D721Med (cell line): ENCODE results near the gene ZYG11B.
A peak's percentile ranks its signal among the peaks of the same experiment; 100 is the strongest.

Experiments
- DNase-seq: peaks from one replicate; pipeline ENCODE4 v3.0.0; 2011; ENCODE audit warnings: low spot score; ENCODE audit not compliant: insufficient read length
- FAIRE-seq: peaks from 2 replicates; lab custom pipeline; 2011; peaks lifted over from hg19 to GRCh38; lab: Jason Lieb, UNC
- CTCF ChIP-seq: IDR thresholded peaks from 2 replicates; pipeline ENCODE4 v1.5.1; 2012; ENCODE audit warnings: mild to moderate bottlenecking, control low read depth; ENCODE audit not compliant: insufficient read depth; ENCODE audit errors: missing control alignments

Gene ZYG11B

GRCh38 chr1:52726265-52727113 lies at the start of gene ZYG11B:
ZYG11B (plus strand) TSS chr1:52726453; CDS start chr1:52726654, 201 bp downstream.
- FAIRE-seq (no peak), DNase-seq (peak; percentile 86)
- no peak for TF ChIP-seq CTCF

- TF ChIP-seq CTCF = no peak
- FAIRE-seq (no peak), DNase-seq (no peak)
Measured at GRCh38 chr1:52677076-52677806, 49.0 kb upstream of the ZYG11B start.

- TF ChIP-seq CTCF = no peak
- no peak for DNase-seq
- no peak for FAIRE-seq
Measured at GRCh38 chr1:52679048-52679447, 47.2 kb upstream of the ZYG11B start.

GRCh38 chr1:52679498-52679897 lies 46.8 kb upstream of the ZYG11B start:
- FAIRE-seq = no peak
- no peak for TF ChIP-seq CTCF
- no peak for DNase-seq

- no peak for TF ChIP-seq CTCF
- DNase-seq (no peak), FAIRE-seq (no peak)
Measured at GRCh38 chr1:52680353-52680752, 45.9 kb upstream of the ZYG11B start.

- no peak for DNase-seq
- no peak for FAIRE-seq
Measured at GRCh38 chr1:52681136-52681535, 45.1 kb upstream of the ZYG11B start.

More at GRCh38 chr1:52681136-52681535, 45.1 kb upstream of the ZYG11B start:
- TF ChIP-seq CTCF = no peak
